ENCODE data around the gene OR6C74.

OR6C74 gene

DNA sequence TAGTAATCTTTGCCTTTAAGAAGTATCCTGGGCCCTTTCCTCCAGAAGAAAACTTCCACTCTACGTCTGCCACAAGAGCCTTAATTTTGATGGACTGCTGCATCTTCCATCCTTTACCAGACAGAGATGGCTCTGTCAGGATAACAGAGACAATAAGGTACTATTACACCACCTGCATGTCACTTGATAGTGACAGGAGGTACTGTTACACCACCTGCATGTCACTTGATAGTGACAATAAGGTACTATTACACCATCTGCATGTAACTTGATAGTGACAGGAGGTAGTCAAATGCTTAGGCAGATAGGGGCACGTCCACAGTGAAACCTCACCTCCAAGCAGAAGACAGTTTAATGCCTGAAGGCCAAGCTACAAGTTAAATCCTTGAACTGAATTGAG is 13.9 kb downstream of the OR6C74 start:
- Histone ChIP-seq H3K4me3 (ENCODE audit: low read depth in 1 of 2, low read length in 2 of 2) (no peak overlapping the region), H3K27me3 (ENCODE audit: insufficient read depth, low read length, poor library complexity) (peaks cover 6% of the 10 kb centered on the region), H3K4me2 (ENCODE audit: insufficient read depth, low read length) (no peak overlapping the region), H2AFZ (ENCODE audit: low read depth, low read length) (no peak overlapping the region), H3K9me3 (ENCODE audit: insufficient read depth, low read length, severe bottlenecking) (no peaks in the 10 kb centered on the region), H3K4me1 (ENCODE audit: insufficient read depth, low read length) (no peaks in the 10 kb centered on the region), H3K27ac (ENCODE audit: low read length) (no peak overlapping the region), H3K9ac (ENCODE audit: low read depth, low read length) (no peak overlapping the region), H4K20me1 (ENCODE audit: insufficient read depth, low read length) (no peaks in the 10 kb centered on the region), H3K79me2 (ENCODE audit: insufficient read depth, low read length) (no peaks in the 10 kb centered on the region), H3K36me3 (ENCODE audit: insufficient read depth, low read length) (no peaks in the 10 kb centered on the region)
- no peak for TF ChIP-seq CTCF (IDR thresholded peaks at IDR 0.05; ENCODE audit: borderline replicate concordance, extremely low read depth, low read length, poor library complexity, severe bottlenecking)
- no peak for TF ChIP-seq EZH2 (IDR thresholded peaks at IDR 0.05; ENCODE audit: borderline replicate concordance, low read depth, low read length, severe bottlenecking)
- no peak for DNase-seq
- ATAC-seq (ENCODE audit: insufficient read depth, low read depth) = no peak

GRCh38 chr12:55280991-55281390 is 36.6 kb downstream of the OR6C74 start:
- DNase-seq (no peak), ATAC-seq (ENCODE audit: insufficient read depth, low read depth) (no peak)
- Histone ChIP-seq H3K79me2 (ENCODE audit: insufficient read depth, low read length) (no peaks in the 10 kb centered on the region), H3K9me3 (ENCODE audit: insufficient read depth, low read length, severe bottlenecking) (no peaks in the 10 kb centered on the region), H3K4me1 (ENCODE audit: insufficient read depth, low read length) (no peaks in the 10 kb centered on the region), H3K36me3 (ENCODE audit: insufficient read depth, low read length) (no peaks in the 10 kb centered on the region), H4K20me1 (ENCODE audit: insufficient read depth, low read length) (no peaks in the 10 kb centered on the region), H3K27ac (ENCODE audit: low read length) (no peak overlapping the region), H3K27me3 (ENCODE audit: insufficient read depth, low read length, poor library complexity) (no peaks in the 10 kb centered on the region), H3K4me3 (ENCODE audit: low read depth in 1 of 2, low read length in 2 of 2) (no peak overlapping the region), H3K9ac (ENCODE audit: low read depth, low read length) (no peak overlapping the region), H2AFZ (ENCODE audit: low read depth, low read length) (no peak overlapping the region), H3K4me2 (ENCODE audit: insufficient read depth, low read length) (no peak overlapping the region)
- TF ChIP-seq CTCF (IDR thresholded peaks at IDR 0.05; ENCODE audit: borderline replicate concordance, extremely low read depth, low read length, poor library complexity, severe bottlenecking) (no peak), EZH2 (IDR thresholded peaks at IDR 0.05; ENCODE audit: borderline replicate concordance, low read depth, low read length, severe bottlenecking) (no peak)

DNA sequence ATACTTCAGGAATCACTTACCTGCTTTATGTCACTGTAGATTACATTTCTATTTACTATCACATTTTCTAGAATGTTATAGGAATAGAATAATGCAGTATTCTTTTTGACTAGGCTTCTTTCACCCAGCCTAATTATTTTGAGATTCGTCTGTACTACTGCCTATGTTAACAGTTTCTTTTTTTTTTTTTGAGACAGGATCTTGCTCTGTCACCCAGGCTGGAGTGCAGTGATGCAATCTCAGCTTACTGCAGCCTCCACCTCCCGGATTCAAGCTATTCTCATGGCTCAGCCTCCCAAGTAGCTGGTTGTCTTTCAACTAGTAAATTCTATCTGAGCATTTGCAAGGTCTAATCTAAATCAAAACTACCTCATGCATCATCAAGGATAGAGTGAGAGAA is 45.6 kb downstream of the OR6C74 start:
- no peak overlapping the region for H3K9ac ChIP-seq (ENCODE audit: low read depth, low read length)
- no peaks in the 10 kb centered on the region for H3K9me3 ChIP-seq (ENCODE audit: insufficient read depth, low read length, severe bottlenecking)
- no peaks in the 10 kb centered on the region for H3K36me3 ChIP-seq (ENCODE audit: insufficient read depth, low read length)
- no peak overlapping the region for H3K4me3 ChIP-seq (ENCODE audit: low read depth in 1 of 2, low read length in 2 of 2)
- no peak overlapping the region for H2AFZ ChIP-seq (ENCODE audit: low read depth, low read length)
- TF ChIP-seq CTCF (IDR thresholded peaks at IDR 0.05; ENCODE audit: borderline replicate concordance, extremely low read depth, low read length, poor library complexity, severe bottlenecking) (no peak), EZH2 (IDR thresholded peaks at IDR 0.05; ENCODE audit: borderline replicate concordance, low read depth, low read length, severe bottlenecking) (no peak)
- no peaks in the 10 kb centered on the region for H4K20me1 ChIP-seq (ENCODE audit: insufficient read depth, low read length)
- H3K4me1 ChIP-seq (ENCODE audit: insufficient read depth, low read length) = no peaks in the 10 kb centered on the region
- H3K4me2 ChIP-seq (ENCODE audit: insufficient read depth, low read length) = no peak overlapping the region
- no peaks in the 10 kb centered on the region for H3K79me2 ChIP-seq (ENCODE audit: insufficient read depth, low read length)
- H3K27me3 ChIP-seq (ENCODE audit: insufficient read depth, low read length, poor library complexity) = peaks cover 3% of the 10 kb centered on the region
- H3K27ac ChIP-seq (ENCODE audit: low read length) = no peak overlapping the region
- DNase-seq = no peak
- ATAC-seq (ENCODE audit: insufficient read depth, low read depth) = no peak

Measured in DND-41 (cell line).